ENCODE data around the gene MAP3K2.

MAP3K2 gene, protein sequence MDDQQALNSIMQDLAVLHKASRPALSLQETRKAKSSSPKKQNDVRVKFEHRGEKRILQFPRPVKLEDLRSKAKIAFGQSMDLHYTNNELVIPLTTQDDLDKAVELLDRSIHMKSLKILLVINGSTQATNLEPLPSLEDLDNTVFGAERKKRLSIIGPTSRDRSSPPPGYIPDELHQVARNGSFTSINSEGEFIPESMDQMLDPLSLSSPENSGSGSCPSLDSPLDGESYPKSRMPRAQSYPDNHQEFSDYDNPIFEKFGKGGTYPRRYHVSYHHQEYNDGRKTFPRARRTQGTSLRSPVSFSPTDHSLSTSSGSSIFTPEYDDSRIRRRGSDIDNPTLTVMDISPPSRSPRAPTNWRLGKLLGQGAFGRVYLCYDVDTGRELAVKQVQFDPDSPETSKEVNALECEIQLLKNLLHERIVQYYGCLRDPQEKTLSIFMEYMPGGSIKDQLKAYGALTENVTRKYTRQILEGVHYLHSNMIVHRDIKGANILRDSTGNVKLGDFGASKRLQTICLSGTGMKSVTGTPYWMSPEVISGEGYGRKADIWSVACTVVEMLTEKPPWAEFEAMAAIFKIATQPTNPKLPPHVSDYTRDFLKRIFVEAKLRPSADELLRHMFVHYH

GRCh38 chr2:127387655-127388422 lies at the start of gene MAP3K2:
MAP3K2 (minus strand) TSS chr2:127387975; CDS start chr2:127343129, 44,846 bp downstream.
- peak within 1 kb of the TSS; percentile 94 for H3K27ac ChIP-seq
- TF ChIP-seq CTCF (conservative IDR thresholded peaks at IDR 0.05) (no peak; the same call in 1 of the 2 replicates), ZFX (IDR thresholded peaks at IDR 0.05) (peak; percentile 91)

DNA sequence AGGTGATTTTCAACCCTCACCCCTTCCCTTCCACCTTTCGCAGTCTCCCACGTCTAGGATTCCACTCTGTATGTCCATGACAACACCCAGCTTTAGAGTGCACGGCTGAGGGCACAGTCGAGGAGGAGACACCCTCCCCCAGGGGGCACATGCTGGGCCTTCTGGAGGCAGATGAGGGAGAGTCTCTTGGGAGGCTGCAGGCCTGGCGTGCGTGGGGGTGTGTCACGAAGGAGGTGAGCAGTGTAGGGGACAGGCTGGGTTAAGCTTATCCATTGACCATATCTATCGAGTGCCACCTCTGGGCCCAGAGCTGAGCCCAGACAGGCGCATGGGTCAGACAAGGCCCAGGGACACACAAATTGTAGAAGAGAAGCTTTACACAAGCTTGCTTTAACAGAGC lies 49.3 kb upstream of the MAP3K2 start:
- H3K27ac ChIP-seq: no peak overlapping the region
- TF ChIP-seq CTCF (conservative IDR thresholded peaks at IDR 0.05) (no peak), ZFX (IDR thresholded peaks at IDR 0.05) (no peak)

DNA sequence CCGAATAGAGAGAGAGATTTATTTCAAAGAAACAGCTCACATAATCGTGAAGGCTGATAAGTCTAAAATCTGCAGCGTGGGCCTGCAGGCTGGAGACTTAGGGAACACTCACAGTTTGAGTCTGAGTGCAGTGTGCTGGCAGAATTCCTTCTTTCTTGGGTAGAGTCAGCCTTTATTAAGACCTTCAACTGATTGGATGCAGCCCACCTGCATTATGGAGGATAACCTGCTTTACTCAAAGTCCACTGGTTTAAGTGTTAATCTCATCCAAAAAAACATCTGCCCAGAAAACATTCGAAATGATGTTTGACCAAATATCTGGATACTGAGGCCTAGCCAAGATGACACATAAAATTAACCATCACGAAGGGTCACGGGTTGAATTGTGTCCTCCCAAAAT lies 46.7 kb upstream of the MAP3K2 start:
- TF ChIP-seq ZFX (IDR thresholded peaks at IDR 0.05) (no peak), CTCF (conservative IDR thresholded peaks at IDR 0.05) (no peak)
- no peak overlapping the region for H3K27ac ChIP-seq

DNA sequence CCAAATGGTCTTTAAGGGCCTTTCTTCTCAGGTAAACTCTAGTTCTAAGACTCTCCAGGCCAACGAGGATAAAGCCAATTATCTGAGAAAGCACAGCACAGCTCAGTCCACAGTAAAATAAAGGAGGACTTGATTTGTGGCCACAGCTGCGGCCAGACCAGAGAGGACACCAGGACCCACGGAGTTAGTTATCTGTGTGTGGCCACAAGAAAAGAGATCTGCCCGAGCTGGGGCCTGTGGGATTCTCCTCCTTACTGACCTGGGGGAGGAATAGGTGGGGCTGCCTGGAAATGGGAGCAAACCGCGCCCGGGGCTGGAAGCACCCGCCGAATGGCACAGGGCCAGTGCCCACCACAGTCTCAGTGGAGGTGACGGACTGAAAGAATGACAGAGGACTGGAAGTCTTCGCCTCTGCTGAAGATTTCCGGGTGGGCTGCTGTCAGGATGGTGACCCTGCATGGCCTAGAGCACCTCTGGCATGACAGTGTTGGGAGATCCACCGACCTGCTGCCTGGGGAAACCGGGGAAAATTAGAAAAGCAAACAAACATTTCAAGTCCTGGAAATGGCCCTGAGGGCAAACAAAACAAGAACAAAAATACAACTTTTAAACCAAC lies 43.7 kb upstream of the MAP3K2 start:
- peak overlapping the region; percentile 9; the same call in 1 of the 2 replicates for H3K27ac ChIP-seq
- TF ChIP-seq ZFX (IDR thresholded peaks at IDR 0.05) (no peak), CTCF (conservative IDR thresholded peaks at IDR 0.05) (no peak)

DNA sequence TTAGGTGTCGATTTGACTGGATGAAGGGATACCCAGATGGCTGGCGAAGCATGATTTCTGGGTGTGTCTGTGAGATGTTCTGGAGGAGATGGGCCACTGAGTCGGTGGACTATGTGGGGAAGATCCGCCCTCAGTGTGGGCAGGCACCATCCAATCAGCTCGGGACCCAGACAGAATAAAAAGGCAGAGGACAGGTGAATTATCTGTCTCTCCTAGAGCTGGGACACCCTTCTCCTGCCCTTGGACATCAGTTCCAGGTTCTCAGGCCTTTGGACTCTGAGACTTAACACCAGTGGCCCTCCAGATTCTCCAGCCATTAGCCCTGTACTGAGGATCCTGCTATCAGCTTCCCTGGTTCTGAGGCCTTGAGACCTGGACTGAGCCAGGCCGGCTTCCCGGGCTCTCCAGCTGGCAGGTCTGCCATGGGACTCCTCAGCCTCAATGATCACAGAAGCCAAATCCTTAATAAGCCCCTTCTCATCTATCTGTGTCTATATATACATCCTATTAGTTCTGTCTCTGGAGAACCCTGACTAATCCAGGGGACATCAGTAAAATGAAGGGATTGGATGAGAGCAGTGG lies 42.2 kb upstream of the MAP3K2 start:
- H3K27ac ChIP-seq: no peak overlapping the region
- TF ChIP-seq CTCF (conservative IDR thresholded peaks at IDR 0.05): no peak
- TF ChIP-seq ZFX (IDR thresholded peaks at IDR 0.05): no peak

DNA sequence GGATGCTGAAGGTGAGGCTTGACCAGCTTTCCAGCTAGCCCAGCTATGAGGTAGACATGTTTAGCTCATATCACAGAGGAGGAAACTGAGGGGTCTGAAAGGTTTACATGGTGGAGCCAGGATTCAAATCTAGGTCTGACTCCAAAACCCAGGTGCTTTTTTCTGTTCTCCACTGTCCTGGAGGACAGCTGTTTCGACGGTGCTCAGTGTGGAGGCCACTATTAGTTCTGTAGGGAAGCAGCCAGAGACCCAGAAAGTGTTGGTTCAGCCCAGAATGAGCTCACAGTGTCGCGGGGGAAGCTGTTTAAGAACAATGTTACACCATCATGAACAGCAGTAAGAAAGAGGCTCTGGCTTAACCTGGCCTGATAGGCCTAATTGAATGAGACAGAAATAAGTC lies 41.5 kb upstream of the MAP3K2 start:
- no peak overlapping the region for H3K27ac ChIP-seq
- TF ChIP-seq ZFX (IDR thresholded peaks at IDR 0.05) (no peak), CTCF (conservative IDR thresholded peaks at IDR 0.05) (no peak)
